HG03565 (cell line): ENCODE measurements around the gene ARHGAP8.

Experiments used
- ATAC-seq: cut with Tn5 transposase; IDR thresholded peaks from one replicate; pipeline ENCODE4 v1.9.1; 2021; ENCODE audit warnings: mild to moderate bottlenecking, moderate library complexity; ENCODE audit not compliant: unreplicated experiment

Gene ARHGAP8

GRCh38 chr22:44764974-44765373, 12.6 kb downstream of the ARHGAP8 start:
- ATAC-seq: no peak

- no peak for ATAC-seq
Measured at GRCh38 chr22:44765571-44766285, 13.4 kb downstream of the ARHGAP8 start.

GRCh38 chr22:44773082-44773481, 20.7 kb downstream of the ARHGAP8 start:
- no peak for ATAC-seq

- ATAC-seq: no peak
Measured at GRCh38 chr22:44775862-44776261, 23.5 kb downstream of the ARHGAP8 start.

GRCh38 chr22:44776605-44777363, 24.4 kb downstream of the ARHGAP8 start:
- ATAC-seq: no peak

- ATAC-seq: no peak
Measured at GRCh38 chr22:44777364-44777755, 25.0 kb downstream of the ARHGAP8 start.

- no peak for ATAC-seq
Measured at GRCh38 chr22:44780876-44781449, 28.6 kb downstream of the ARHGAP8 start.

- ATAC-seq: no peak
Measured at GRCh38 chr22:44782363-44782963, 30.1 kb downstream of the ARHGAP8 start.

- ATAC-seq: no peak
Measured at GRCh38 chr22:44783091-44783490, 30.7 kb downstream of the ARHGAP8 start.

- no peak for ATAC-seq
Measured at GRCh38 chr22:44783581-44783980, 31.2 kb downstream of the ARHGAP8 start.

GRCh38 chr22:44786136-44786535, 33.8 kb downstream of the ARHGAP8 start:
- ATAC-seq: no peak

- no peak for ATAC-seq
Measured at GRCh38 chr22:44786610-44787009, 34.2 kb downstream of the ARHGAP8 start.

GRCh38 chr22:44787832-44788231, 35.5 kb downstream of the ARHGAP8 start:
- no peak for ATAC-seq

GRCh38 chr22:44793106-44793505, 40.7 kb downstream of the ARHGAP8 start:
- no peak for ATAC-seq

GRCh38 chr22:44793506-44794172, 41.3 kb downstream of the ARHGAP8 start:
- ATAC-seq: no peak

GRCh38 chr22:44795701-44796630, 43.6 kb downstream of the ARHGAP8 start:
- no peak for ATAC-seq

- no peak for ATAC-seq
Measured at GRCh38 chr22:44797181-44797725, 44.9 kb downstream of the ARHGAP8 start.

- ATAC-seq: no peak
Measured at GRCh38 chr22:44799077-44799945, 46.9 kb downstream of the ARHGAP8 start.
